Prostate gland (tissue), 2 donors: ENCODE results near the gene CLK4. TPM values are rescaled to one million over a fixed set of nuclear protein-coding genes. Genes with fewer than 3 reads are reported as not detected.

Experiments
- DNase-seq: peaks from one replicate; pipeline ENCODE4 v3.0.0-alpha.2; 2019; ENCODE audit warnings: low spot score
- H3K27ac ChIP-seq, 2 donors: fragments of 200-600 bp; sonication (generic); 2 replicates each; pipeline ENCODE4 v1.5.1; 2017 to 2019
- H3K27me3 ChIP-seq: fragments of 200-600 bp; sonication (generic); replicated peaks from 2 replicates; pipeline ENCODE4 v1.5.1; 2019; ENCODE audit not compliant: insufficient read depth
- H3K36me3 ChIP-seq, 2 donors: fragments of 200-600 bp; sonication (generic); 1 replicate in 1 of 2; 2 replicates in 1 of 2; pipeline versions ENCODE4 v1.5.1 to v1.8.1; 2017 to 2019
- H3K4me1 ChIP-seq: fragments of 200-600 bp; sonication (generic); replicated peaks from 2 replicates; pipeline ENCODE4 v1.5.1; 2019
- H3K4me3 ChIP-seq, 2 donors: fragments of 200-600 bp; sonication (generic); 2 replicates each; pipeline ENCODE4 v1.5.1; 2017 to 2019
- H3K9me3 ChIP-seq: fragments of 200-600 bp; sonication (generic); 2 replicates; pipeline ENCODE4 v1.5.1; 2017
- CTCF ChIP-seq, 4 experiments: fragments of 200-600 bp in 2 of 4; fragments of 450-650 bp in 2 of 4; sonication (generic) in 2 of 4; IDR thresholded peaks; 1 replicate in 3 of 4; 2 replicates in 1 of 4; pipeline ENCODE4 v1.5.1; 2016 to 2019; ENCODE audit warnings: antibody characterized with exemption in 4 of 4, mild to moderate bottlenecking in 2 of 4, moderate library complexity in 2 of 4
- POLR2A ChIP-seq: fragments of 450-650 bp; IDR thresholded peaks from one replicate; pipeline ENCODE4 v1.6.1; 2016; ENCODE audit warnings: antibody characterized with exemption, mild to moderate bottlenecking
- POLR2AphosphoS5 ChIP-seq: sonication (generic); formaldehyde crosslinking; IDR thresholded peaks from one replicate; pipeline ENCODE4 v1.6.1; 2017; ENCODE audit warnings: antibody characterized with exemption
- WGBS: methylation state at CpG from one replicate; pipeline ENCODE4 v1.1.5; 2018; 5-methylcytosine and 5-hydroxymethylcytosine counted together
- intact Hi-C: fragments of 100-400 bp; cut with DNase I; formaldehyde crosslinking; loops from one replicate; pipeline ENCODE4 v1.14.2; 2022
- total RNA-seq, 2 donors: library from RNA; depleted of rRNA; stranded (reverse); fragments of >200 nt; gene quantifications; one replicate each; pipeline ENCODE4 v1.1.0, GENCODE V29; 2016

Gene CLK4
- total RNA-seq, 2 donors from 2014 or later: 26.7 to 39.0 TPM

GRCh38 chr5:178583279-178583678, 43.6 kb downstream of the CLK4 start:
- intact Hi-C loops: no loop called here
- H3K36me3 ChIP-seq: no peaks in the 10 kb centered on the region
- no peak for TF ChIP-seq POLR2A
- no peak for TF ChIP-seq POLR2AphosphoS5
- TF ChIP-seq CTCF (IDR thresholded peaks at IDR 0.05): no peak
- H3K27me3 ChIP-seq: no peaks in the 10 kb centered on the region
- peaks cover 6% of the 10 kb centered on the region for H3K4me1 ChIP-seq
- H3K4me3 ChIP-seq: no peak overlapping the region
- H3K9me3 ChIP-seq: no peaks in the 10 kb centered on the region
- WGBS: 93% methylated on average over 8 of the region's 8 CpGs
- DNase-seq: no peak
- H3K27ac ChIP-seq: no peak overlapping the region

DNA sequence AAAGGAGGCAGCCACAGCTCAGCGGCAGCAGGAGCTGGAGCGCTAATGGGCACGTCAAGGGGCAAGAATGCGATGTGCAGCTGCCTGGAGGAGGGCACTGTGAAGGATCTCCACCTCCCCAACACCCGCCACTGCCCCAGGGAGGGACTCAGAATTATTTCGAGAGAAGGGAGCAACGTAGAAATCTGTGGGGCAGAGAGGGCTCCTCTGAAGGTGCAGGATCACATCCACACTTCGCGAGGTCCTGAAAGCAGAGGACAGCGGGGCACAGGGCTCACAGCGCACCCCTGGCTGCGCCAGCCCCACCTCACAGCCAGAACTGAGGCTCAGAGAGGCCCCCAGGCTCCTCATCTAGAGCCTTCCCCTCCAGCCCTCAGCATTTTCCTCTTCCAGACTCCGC, 44.6 kb downstream of the CLK4 start:
- Histone ChIP-seq H3K27ac (no peak overlapping the region), H3K27me3 (no peaks in the 10 kb centered on the region), H3K4me1 (no peaks in the 10 kb centered on the region), H3K36me3 (no peaks in the 10 kb centered on the region), H3K4me3 (no peak overlapping the region), H3K9me3 (no peaks in the 10 kb centered on the region)
- intact Hi-C loops: no loop called here
- DNase-seq: no peak
- 69% methylated on average over 11 of the region's 13 CpGs for WGBS
- TF ChIP-seq CTCF (IDR thresholded peaks at IDR 0.05) (no peak), POLR2A (no peak), POLR2AphosphoS5 (no peak)

GRCh38 chr5:178581621-178582020, 45.2 kb downstream of the CLK4 start:
- H3K4me1 ChIP-seq: no peaks in the 10 kb centered on the region
- no peak for DNase-seq
- TF ChIP-seq POLR2AphosphoS5 (no peak), POLR2A (no peak), CTCF (IDR thresholded peaks at IDR 0.05) (no peak)
- WGBS: 60% methylated on average over 3 of the region's 3 CpGs
- intact Hi-C loops: no loop called here
- H3K27ac ChIP-seq: no peak overlapping the region
- H3K4me3 ChIP-seq: no peak overlapping the region
- H3K9me3 ChIP-seq: no peaks in the 10 kb centered on the region
- no peaks in the 10 kb centered on the region for H3K36me3 ChIP-seq
- H3K27me3 ChIP-seq: no peaks in the 10 kb centered on the region

DNA sequence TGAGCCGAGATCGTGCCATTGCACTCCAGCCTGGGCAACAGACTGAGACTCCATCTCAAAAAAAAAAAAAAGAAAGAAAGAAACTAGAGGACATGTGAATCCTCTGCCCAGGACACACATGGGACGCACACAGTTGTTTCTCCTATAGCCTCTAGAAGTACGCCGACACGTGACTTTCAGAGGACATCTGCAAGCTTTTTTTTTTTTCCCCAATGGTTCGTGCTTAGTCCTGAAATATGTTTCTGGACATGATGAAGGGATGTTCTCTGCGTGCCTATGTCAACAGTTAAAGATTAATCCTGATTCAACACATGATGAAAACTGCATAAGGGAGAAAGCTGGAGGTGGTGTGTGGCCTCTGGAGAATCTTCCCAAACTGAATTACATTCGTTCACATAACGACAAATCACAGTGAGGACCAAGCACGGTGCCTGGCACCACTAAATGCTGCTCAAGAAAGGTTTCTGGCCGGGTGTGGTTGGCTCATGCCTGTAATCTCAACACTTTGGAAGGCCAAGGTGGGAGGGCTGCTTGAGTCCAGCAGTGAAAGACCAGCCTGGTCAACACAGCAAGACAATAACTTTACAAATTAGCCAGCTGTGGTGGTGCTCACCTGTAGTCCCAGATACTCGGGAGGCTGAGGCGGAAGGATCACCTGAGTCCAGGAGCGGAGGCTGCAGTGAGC, 46.4 kb downstream of the CLK4 start:
- H3K27ac ChIP-seq: no peak overlapping the region
- WGBS: 86% methylated on average over 15 of the region's 15 CpGs
- H3K4me3 ChIP-seq: no peak overlapping the region
- H3K27me3 ChIP-seq: no peaks in the 10 kb centered on the region
- intact Hi-C loops: no loop called here
- no peaks in the 10 kb centered on the region for H3K36me3 ChIP-seq
- DNase-seq: no peak
- no peaks in the 10 kb centered on the region for H3K9me3 ChIP-seq
- no peaks in the 10 kb centered on the region for H3K4me1 ChIP-seq
- no peak for TF ChIP-seq POLR2AphosphoS5
- no peak for TF ChIP-seq POLR2A

GRCh38 chr5:178577944-178578343, 48.9 kb downstream of the CLK4 start:
- no peak for DNase-seq
- TF ChIP-seq CTCF (IDR thresholded peaks at IDR 0.05) (no peak), POLR2A (no peak), POLR2AphosphoS5 (no peak)
- intact Hi-C loops: no loop called here
- no peak overlapping the region for H3K4me3 ChIP-seq
- WGBS: 92% methylated on average over 7 of the region's 7 CpGs
- no peaks in the 10 kb centered on the region for H3K4me1 ChIP-seq
- no peak overlapping the region for H3K27ac ChIP-seq
- no peaks in the 10 kb centered on the region for H3K9me3 ChIP-seq
- H3K36me3 ChIP-seq: no peaks in the 10 kb centered on the region
- H3K27me3 ChIP-seq: no peaks in the 10 kb centered on the region
